ENCODE data around the gene TKFC. TPM values are rescaled to one million over a fixed set of nuclear protein-coding genes. Genes with fewer than 3 reads are reported as not detected.

The TKFC gene
- total and polyA plus RNA-seq, 9 of the 15 experiments (the other 6 are each of a cell fraction or from before 2014, with no cell fraction given) = 2.0 to 61.7 (median 28.5) TPM

GRCh38 chr11:61361741-61362541 lies 28.9 kb downstream of the TKFC start, which contains the start of the genes CYB561A3 and TMEM138 (continued):
- peak; percentile 84; the same call in 1 of the 2 replicates for TF ChIP-seq BRD4 (IDR thresholded peaks at IDR 0.05)
- TF ChIP-seq ZMIZ1 (IDR thresholded peaks at IDR 0.05; ENCODE audit: low read depth in 2 of 2, low read length in 2 of 2) = peak in 1 of 2 experiments; percentile 12; a peak in 1 of 4 replicates
- peak; percentile 99 for TF ChIP-seq NFRKB (IDR thresholded peaks at IDR 0.05; ENCODE audit: low read depth)
- TF ChIP-seq JUNB (CRISPR knock-in tag; conservative IDR thresholded peaks at IDR 0.05) = no peak
- TF ChIP-seq CBX3 (IDR thresholded peaks at IDR 0.05; ENCODE audit: borderline replicate concordance in 1 of 2, low read length in 2 of 2) = no peak; a peak in 2 of 3 replicates
- no peak for TF ChIP-seq SFPQ (IDR thresholded peaks at IDR 0.05; ENCODE audit: low read depth, low read length)
- 0 out of 2 replicates have a peak, but pooled peaks have one; percentile 52 for TF ChIP-seq CBFB (CRISPR knock-in tag; IDR thresholded peaks at IDR 0.05)
- 0 out of 2 replicates have a peak, but pooled peaks have one; percentile 61 for TF ChIP-seq ZNF830 (CRISPR knock-in tag; IDR thresholded peaks at IDR 0.05)
- peak; percentile 50; the same call in 1 of the 2 replicates for TF ChIP-seq KLF13 (tag; IDR thresholded peaks at IDR 0.05; ENCODE audit: borderline replicate concordance, low read depth)
- no peak for TF ChIP-seq HDGF (IDR thresholded peaks at IDR 0.05)
- no peak for TF ChIP-seq KHSRP (IDR thresholded peaks at IDR 0.05)
- TF ChIP-seq ZBTB43 (CRISPR knock-in tag; IDR thresholded peaks at IDR 0.05) = 0 out of 2 replicates have a peak, but pooled peaks have one; percentile 35
- TF ChIP-seq SREBF2 (CRISPR knock-in tag; IDR thresholded peaks at IDR 0.05) = no peak
- TF ChIP-seq MITF (IDR thresholded peaks at IDR 0.05) = 0 out of 2 replicates have a peak, but pooled peaks have one; percentile 23
- no peak for TF ChIP-seq THAP7 (CRISPR knock-in tag; IDR thresholded peaks at IDR 0.05)
- no peak for TF ChIP-seq NFXL1 (CRISPR knock-in tag; IDR thresholded peaks at IDR 0.05)
- no peak for TF ChIP-seq RBM34 (IDR thresholded peaks at IDR 0.05; ENCODE audit: borderline replicate concordance, insufficient read depth, low read length)
- no peak for TF ChIP-seq ZNF79 (CRISPR knock-in tag; IDR thresholded peaks at IDR 0.05; ENCODE audit: low read depth)

Measured in K562 (cell line).